AG09319 (cell line): ENCODE results near the gene GAGE10.
"Not testable (repeated sequence)": the region's sequence is repeated elsewhere in the genome, so short reads cannot be mapped to it uniquely, and the experiment has no call there.

Source experiments
- DNase-seq: peaks from one replicate; pipeline ENCODE4 v3.0.0-alpha.2; 2010; ENCODE audit warnings: low read depth; ENCODE audit errors: extremely low read depth
- TF ChIP-seq, protein P1 (sequence below): IDR thresholded peaks from 2 replicates; pipeline ENCODE4 v1.5.1; 2011; ENCODE audit warnings: low read depth, mild to moderate bottlenecking, inconsistent platforms, low read length, moderate library complexity

Gene GAGE10

GRCh38 chrX:49309401-49309981 is 6.0 kb downstream of the GAGE10 start:
- DNase-seq, result no peak
- TF ChIP-seq, protein P1, sequence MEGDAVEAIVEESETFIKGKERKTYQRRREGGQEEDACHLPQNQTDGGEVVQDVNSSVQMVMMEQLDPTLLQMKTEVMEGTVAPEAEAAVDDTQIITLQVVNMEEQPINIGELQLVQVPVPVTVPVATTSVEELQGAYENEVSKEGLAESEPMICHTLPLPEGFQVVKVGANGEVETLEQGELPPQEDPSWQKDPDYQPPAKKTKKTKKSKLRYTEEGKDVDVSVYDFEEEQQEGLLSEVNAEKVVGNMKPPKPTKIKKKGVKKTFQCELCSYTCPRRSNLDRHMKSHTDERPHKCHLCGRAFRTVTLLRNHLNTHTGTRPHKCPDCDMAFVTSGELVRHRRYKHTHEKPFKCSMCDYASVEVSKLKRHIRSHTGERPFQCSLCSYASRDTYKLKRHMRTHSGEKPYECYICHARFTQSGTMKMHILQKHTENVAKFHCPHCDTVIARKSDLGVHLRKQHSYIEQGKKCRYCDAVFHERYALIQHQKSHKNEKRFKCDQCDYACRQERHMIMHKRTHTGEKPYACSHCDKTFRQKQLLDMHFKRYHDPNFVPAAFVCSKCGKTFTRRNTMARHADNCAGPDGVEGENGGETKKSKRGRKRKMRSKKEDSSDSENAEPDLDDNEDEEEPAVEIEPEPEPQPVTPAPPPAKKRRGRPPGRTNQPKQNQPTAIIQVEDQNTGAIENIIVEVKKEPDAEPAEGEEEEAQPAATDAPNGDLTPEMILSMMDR, result no peak

GRCh38 chrX:49310371-49310770 is 6.9 kb downstream of the GAGE10 start:
- TF ChIP-seq, protein P1, result no peak
- DNase-seq, result no peak

DNA sequence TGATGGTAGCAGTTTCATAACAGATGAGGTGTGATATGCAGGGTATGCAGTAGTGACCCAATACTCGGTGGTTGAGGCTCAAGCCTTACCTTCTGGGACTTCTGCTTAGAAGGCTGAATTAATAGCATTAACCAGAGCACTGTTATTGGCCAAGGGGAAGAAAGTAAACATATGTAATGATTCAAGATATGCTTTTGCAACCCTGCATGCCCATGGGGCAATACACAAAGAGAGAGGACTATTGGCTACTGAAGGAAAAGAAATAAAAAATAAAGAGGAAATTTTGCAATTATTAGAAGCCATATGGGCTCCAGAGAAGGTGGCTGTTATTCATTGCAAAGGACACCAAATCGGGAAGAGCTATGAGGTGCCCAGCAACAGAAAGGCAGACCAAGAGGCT is 8.7 kb downstream of the GAGE10 start:
- DNase-seq, result no peak
- TF ChIP-seq, protein P1, result no peak

- TF ChIP-seq, protein P1, result no peak
- no peak for DNase-seq
These were observed 12.6 kb downstream of the GAGE10 start for GRCh38 chrX:49316085-49316484.

- DNase-seq, result not testable (repeated sequence)
These were observed 18.3 kb downstream of the GAGE10 start, which contains the start of gene GAGE12J for GRCh38 chrX:49321737-49322136. TSS of gene GAGE12J (plus strand) at chrX:49322037. CDS start at chrX:49323194, 1,157 bp downstream.

GRCh38 chrX:49322266-49322665 is 18.8 kb downstream of the GAGE10 start:
- not testable (repeated sequence) for DNase-seq

DNA sequence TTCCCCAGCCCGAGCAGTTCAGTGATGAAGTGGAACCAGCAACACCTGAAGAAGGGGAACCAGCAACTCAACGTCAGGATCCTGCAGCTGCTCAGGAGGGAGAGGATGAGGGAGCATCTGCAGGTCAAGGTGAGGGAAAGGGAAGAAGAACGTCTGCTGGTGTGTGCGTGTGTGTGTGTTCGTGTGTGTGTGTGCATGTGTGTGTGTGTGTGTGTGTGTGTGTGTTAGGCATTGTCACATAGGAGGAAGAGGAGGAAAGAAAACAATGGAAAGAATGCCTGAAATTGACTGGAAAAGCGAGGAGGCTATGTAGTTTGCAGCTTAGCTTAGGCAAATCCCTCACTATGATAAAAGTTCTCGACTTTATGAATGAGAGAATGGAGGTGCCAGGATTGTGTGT is 20.3 kb downstream of the GAGE10 start:
- not testable (repeated sequence) for DNase-seq

DNA sequence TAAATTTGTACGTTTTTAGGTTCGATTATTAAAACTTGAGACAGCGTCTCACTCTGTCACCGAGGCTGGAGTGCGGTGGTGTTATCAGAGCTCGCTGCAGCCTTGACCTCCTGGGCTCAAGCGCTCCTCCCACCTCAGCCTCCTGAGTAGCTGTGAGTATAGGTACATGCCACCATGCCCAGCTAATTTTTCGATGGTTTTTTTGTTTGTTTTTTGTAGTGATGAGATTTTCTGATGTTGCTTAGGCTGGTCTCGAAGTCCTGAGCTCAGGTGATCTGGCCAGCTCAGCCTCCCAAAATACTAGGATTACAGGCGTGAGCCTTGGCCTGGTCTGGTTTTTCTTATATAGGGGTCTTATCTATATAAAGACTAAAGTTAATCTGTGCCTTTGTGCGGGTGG is 27.0 kb downstream of the GAGE10 start:
- not testable (repeated sequence) for DNase-seq

- not testable (repeated sequence) for DNase-seq
These were observed 27.8 kb downstream of the GAGE10 start, which contains the start of gene GAGE13 for GRCh38 chrX:49331282-49331681. TSS of gene GAGE13 (plus strand) at chrX:49331582. CDS start at chrX:49332738, 1,156 bp downstream.

GRCh38 chrX:49331841-49332240 is 28.4 kb downstream of the GAGE10 start:
- not testable (repeated sequence) for DNase-seq

DNA sequence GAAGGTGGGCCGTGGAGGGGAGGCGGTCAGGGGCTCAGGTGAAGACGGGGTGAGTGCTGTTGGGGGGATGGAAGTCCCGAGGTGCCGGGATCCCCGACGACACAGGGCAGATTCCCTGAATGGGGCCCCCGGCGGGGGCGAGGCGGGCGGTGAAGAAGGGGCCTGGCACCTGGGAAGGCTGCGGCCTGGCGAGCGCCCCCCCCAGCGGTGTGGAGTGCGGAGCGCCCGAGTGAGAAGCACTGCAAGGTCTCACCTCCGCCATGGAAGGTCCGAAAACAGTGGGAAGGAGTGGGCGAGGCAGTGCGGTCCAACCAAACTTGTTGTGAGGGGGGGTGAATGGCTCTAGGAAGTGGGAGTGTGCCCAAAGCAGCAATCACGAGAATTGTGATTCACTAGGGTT is 38.0 kb downstream of the GAGE10 start:
- DNase-seq, result not testable (repeated sequence)

GRCh38 chrX:49344496-49345175 is 41.2 kb downstream of the GAGE10 start:
- not testable (repeated sequence) for DNase-seq

DNA sequence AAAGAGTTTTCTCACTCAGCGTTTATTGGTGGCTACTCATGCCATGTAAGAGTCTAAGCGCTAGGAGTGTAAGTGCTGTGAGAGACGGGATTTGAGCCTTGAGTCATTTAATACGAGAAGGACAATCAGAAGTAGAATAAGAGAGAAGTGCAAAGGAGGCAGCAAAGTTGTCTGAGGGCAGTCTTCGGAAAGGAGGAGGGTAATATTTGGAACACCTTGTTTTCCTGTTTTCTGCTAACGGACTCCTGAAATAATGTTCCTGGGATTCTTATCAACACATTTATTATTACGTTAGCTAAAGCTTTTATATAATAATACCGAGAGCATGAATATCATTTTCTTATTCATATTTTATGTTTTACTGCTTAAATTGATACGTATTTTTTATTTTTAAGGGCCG is 42.0 kb downstream of the GAGE10 start:
- not testable (repeated sequence) for DNase-seq

DNA sequence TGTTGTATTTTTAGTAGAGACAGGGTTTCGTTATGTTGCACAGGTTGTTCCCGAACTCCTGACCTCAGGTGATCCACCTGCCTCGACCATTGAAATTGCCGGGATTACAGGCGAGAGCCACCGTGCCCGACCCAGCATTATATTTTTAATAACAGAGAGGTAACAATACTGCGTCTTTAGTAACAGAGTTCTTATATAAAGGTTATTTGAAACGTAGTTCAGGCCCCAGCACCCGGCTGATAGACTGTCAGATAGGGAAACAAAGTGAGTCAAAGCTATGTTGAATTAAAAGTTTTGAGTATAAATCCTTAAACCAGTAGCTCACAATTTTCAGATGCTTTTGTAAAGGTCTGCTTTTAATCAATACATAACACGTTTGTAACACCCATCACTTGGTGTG is 42.7 kb downstream of the GAGE10 start:
- DNase-seq, result not testable (repeated sequence)
